SK-N-SH treated with all-trans-retinoic acid at 6 μM for 48 hours (cell line): Measurements from ENCODE around the gene RGR.
A peak's percentile ranks its signal among the peaks of the same experiment; 100 is the strongest.

Experiments used
- ATAC-seq: fragments of 200-7000 bp; cut with Tn5 transposase; 3 replicates; pipeline ENCODE4 v1.9.1; 2020; ENCODE audit warnings: mild to moderate bottlenecking, moderate library complexity
- ARNTL ChIP-seq: fragments of 450-650 bp; formaldehyde crosslinking; IDR thresholded peaks from 2 replicates; pipeline ENCODE4 v1.5.0; 2020; ENCODE audit warnings: low read depth, mild to moderate bottlenecking, moderate library complexity, borderline replicate concordance
- BACH2 ChIP-seq: fragments of 250-450 bp; sonication (Bioruptor Pico); IDR thresholded peaks from 2 replicates; pipeline ENCODE4 v1.9.0; 2021; ENCODE audit warnings: mild to moderate bottlenecking, borderline replicate concordance
- CSRNP3 ChIP-seq: fragments of 250-450 bp; sonication (Bioruptor Pico); IDR thresholded peaks from 2 replicates; pipeline ENCODE4 v1.5.1; 2021; ENCODE audit warnings: mild to moderate bottlenecking, moderate library complexity
- ESRRG ChIP-seq: fragments of 250-450 bp; sonication (Bioruptor Pico); IDR thresholded peaks from 2 replicates; pipeline ENCODE4 v1.6.1; 2021; ENCODE audit warnings: mild to moderate bottlenecking
- GLIS3 ChIP-seq: fragments of 250-450 bp; sonication (Bioruptor Pico); IDR thresholded peaks from 2 replicates; pipeline ENCODE4 v1.5.0; 2020; ENCODE audit warnings: mild to moderate bottlenecking, moderate library complexity
- ISL1 ChIP-seq: fragments of 250-450 bp; sonication (Bioruptor Pico); IDR thresholded peaks from 2 replicates; pipeline ENCODE4 v2.1.2; 2022; ENCODE audit warnings: mild to moderate bottlenecking, moderate library complexity
- OSR1 ChIP-seq: fragments of 250-450 bp; sonication (Bioruptor Pico); IDR thresholded peaks from 2 replicates; pipeline ENCODE4 v1.8.0; 2022; ENCODE audit warnings: moderate library complexity, mild to moderate bottlenecking, inconsistent platforms
- POU6F1 ChIP-seq: fragments of 250-450 bp; sonication (Bioruptor Pico); IDR thresholded peaks from 2 replicates; pipeline ENCODE4 v1.8.0; 2021; ENCODE audit warnings: low read depth, mild to moderate bottlenecking, moderate library complexity, borderline replicate concordance
- PPARA ChIP-seq: fragments of 250-450 bp; sonication (Bioruptor Pico); IDR thresholded peaks from 2 replicates; pipeline ENCODE4 v1.5.0; 2020; ENCODE audit warnings: mild to moderate bottlenecking, borderline replicate concordance
- SNAI2 ChIP-seq: fragments of 250-450 bp; sonication (Bioruptor Pico); IDR thresholded peaks from 2 replicates; pipeline ENCODE4 v1.5.0; 2020; ENCODE audit warnings: mild to moderate bottlenecking, moderate library complexity
- TOX ChIP-seq: fragments of 250-450 bp; sonication (Bioruptor Pico); IDR thresholded peaks from 2 replicates; pipeline ENCODE4 v1.8.0; 2021; ENCODE audit warnings: mild to moderate bottlenecking, moderate library complexity, borderline replicate concordance
- ZC3H10 ChIP-seq: fragments of 250-450 bp; sonication (Bioruptor Pico); IDR thresholded peaks from 2 replicates; pipeline ENCODE4 v1.5.1; 2021; ENCODE audit warnings: mild to moderate bottlenecking, moderate library complexity
- ZFP3 ChIP-seq: fragments of 250-450 bp; sonication (Bioruptor Pico); IDR thresholded peaks from 2 replicates; pipeline ENCODE4 v1.5.0; 2020; ENCODE audit warnings: mild to moderate bottlenecking, moderate library complexity
- ZFP30 ChIP-seq: fragments of 450-650 bp; formaldehyde crosslinking; IDR thresholded peaks from 2 replicates; pipeline ENCODE4 v1.5.0; 2022; ENCODE audit warnings: mild to moderate bottlenecking, moderate library complexity
- ZNF565 ChIP-seq: fragments of 450-650 bp; formaldehyde crosslinking; conservative IDR thresholded peaks from 2 replicates; pipeline ENCODE4 v1.5.0; 2020; ENCODE audit warnings: low read depth, mild to moderate bottlenecking, moderate library complexity
- ZNF70 ChIP-seq: fragments of 450-650 bp; formaldehyde crosslinking; IDR thresholded peaks from 2 replicates; pipeline ENCODE4 v1.5.0; 2020; ENCODE audit warnings: mild to moderate bottlenecking, moderate library complexity
- TF ChIP-seq, protein P1 (sequence below): fragments of 250-450 bp; sonication (Bioruptor Pico); IDR thresholded peaks from 2 replicates; pipeline ENCODE4 v1.5.0; 2020; ENCODE audit warnings: mild to moderate bottlenecking, moderate library complexity
- TF ChIP-seq, protein P2 (sequence below): fragments of 250-450 bp; sonication (Bioruptor Pico); IDR thresholded peaks from 2 replicates; pipeline ENCODE4 v1.5.1; 2020; ENCODE audit warnings: low read depth, mild to moderate bottlenecking, moderate library complexity

The RGR gene

DNA sequence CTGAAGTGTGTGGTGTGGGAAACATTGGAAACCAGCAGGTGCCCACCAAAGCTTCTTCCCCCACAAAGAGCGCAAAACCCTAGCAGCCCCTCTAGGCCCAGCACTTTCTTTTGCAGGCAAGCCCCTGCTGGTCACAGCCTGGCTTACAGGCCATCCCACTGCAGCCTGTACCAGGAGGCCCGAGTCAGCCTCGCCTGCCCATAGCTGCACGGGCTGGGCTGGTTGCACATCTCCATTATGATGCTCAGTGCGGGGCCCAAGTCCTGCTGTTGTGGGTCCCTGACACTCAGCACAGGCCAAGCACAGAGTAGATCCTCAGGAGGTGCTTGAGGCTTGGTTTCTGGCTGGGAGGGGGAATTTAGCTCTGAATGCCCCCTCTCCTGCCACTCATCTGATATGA lies 42.5 kb upstream of the RGR start:
- no peak for ATAC-seq
- TF ChIP-seq BACH2 (CRISPR knock-in tag) (no peak), ISL1 (no peak), CSRNP3 (CRISPR knock-in tag) (no peak), ESRRG (CRISPR knock-in tag) (no peak), PPARA (no peak), GLIS3 (CRISPR knock-in tag) (no peak), ZC3H10 (no peak), ZFP30 (CRISPR knock-in tag) (no peak), ZNF70 (CRISPR knock-in tag) (no peak), OSR1 (CRISPR knock-in tag) (no peak), ZFP3 (no peak), TOX (no peak), SNAI2 (CRISPR knock-in tag) (no peak), POU6F1 (CRISPR knock-in tag) (no peak), ZNF565 (CRISPR knock-in tag) (no peak)
- TF ChIP-seq, protein P1, sequence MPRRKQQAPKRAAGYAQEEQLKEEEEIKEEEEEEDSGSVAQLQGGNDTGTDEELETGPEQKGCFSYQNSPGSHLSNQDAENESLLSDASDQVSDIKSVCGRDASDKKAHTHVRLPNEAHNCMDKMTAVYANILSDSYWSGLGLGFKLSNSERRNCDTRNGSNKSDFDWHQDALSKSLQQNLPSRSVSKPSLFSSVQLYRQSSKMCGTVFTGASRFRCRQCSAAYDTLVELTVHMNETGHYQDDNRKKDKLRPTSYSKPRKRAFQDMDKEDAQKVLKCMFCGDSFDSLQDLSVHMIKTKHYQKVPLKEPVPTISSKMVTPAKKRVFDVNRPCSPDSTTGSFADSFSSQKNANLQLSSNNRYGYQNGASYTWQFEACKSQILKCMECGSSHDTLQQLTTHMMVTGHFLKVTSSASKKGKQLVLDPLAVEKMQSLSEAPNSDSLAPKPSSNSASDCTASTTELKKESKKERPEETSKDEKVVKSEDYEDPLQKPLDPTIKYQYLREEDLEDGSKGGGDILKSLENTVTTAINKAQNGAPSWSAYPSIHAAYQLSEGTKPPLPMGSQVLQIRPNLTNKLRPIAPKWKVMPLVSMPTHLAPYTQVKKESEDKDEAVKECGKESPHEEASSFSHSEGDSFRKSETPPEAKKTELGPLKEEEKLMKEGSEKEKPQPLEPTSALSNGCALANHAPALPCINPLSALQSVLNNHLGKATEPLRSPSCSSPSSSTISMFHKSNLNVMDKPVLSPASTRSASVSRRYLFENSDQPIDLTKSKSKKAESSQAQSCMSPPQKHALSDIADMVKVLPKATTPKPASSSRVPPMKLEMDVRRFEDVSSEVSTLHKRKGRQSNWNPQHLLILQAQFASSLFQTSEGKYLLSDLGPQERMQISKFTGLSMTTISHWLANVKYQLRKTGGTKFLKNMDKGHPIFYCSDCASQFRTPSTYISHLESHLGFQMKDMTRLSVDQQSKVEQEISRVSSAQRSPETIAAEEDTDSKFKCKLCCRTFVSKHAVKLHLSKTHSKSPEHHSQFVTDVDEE (CRISPR knock-in tag), result no peak
- TF ChIP-seq, protein P2, sequence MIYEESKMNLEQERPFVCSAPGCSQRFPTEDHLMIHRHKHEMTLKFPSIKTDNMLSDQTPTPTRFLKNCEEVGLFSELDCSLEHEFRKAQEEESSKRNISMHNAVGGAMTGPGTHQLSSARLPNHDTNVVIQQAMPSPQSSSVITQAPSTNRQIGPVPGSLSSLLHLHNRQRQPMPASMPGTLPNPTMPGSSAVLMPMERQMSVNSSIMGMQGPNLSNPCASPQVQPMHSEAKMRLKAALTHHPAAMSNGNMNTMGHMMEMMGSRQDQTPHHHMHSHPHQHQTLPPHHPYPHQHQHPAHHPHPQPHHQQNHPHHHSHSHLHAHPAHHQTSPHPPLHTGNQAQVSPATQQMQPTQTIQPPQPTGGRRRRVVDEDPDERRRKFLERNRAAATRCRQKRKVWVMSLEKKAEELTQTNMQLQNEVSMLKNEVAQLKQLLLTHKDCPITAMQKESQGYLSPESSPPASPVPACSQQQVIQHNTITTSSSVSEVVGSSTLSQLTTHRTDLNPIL, result no peak

DNA sequence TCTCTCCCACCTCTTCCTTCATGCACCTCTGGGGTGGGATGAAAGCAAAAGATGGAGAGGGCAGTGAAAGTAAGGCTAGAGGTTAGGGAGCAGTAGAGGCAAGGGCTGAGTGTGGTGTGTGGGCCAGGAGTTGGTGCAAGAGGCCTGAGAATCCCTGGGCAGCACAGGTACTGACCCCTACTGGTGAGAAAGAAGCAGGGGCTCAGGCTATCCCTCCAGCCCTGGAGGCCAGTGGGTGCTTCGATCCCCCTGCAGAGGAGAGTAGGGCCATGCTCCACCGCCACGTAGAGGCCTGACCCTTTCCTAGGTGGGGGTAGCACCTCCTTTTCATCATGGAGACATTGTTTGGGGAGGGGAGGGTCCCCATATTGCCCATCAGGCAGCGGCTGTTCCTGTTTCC lies 40.7 kb upstream of the RGR start:
- ATAC-seq, result peak; percentile 51; the same call in 2 of the 3 replicates
- TF ChIP-seq POU6F1 (CRISPR knock-in tag), result no peak
- no peak for TF ChIP-seq ZFP30 (CRISPR knock-in tag)
- TF ChIP-seq ZNF70 (CRISPR knock-in tag), result no peak
- no peak for TF ChIP-seq ZNF565 (CRISPR knock-in tag)
- TF ChIP-seq CSRNP3 (CRISPR knock-in tag), result no peak
- no peak for TF ChIP-seq ARNTL (CRISPR knock-in tag)
- TF ChIP-seq ISL1, result no peak
- TF ChIP-seq ZC3H10, result no peak
- no peak for TF ChIP-seq TOX
- no peak for TF ChIP-seq SNAI2 (CRISPR knock-in tag)
- no peak for TF ChIP-seq ESRRG (CRISPR knock-in tag)
- TF ChIP-seq ZFP3, result no peak
- TF ChIP-seq, protein P2, result no peak
- no peak for TF ChIP-seq PPARA
